LNCAP (cell line): Measurements from ENCODE around the gene LRRC66.

Experiments
- TF ChIP-seq, protein P1 (sequence below): fragments of 450-650 bp; IDR thresholded peaks from 2 replicates; pipeline ENCODE4 v1.5.1; 2017; ENCODE audit warnings: mild to moderate bottlenecking

LRRC66 gene

DNA sequence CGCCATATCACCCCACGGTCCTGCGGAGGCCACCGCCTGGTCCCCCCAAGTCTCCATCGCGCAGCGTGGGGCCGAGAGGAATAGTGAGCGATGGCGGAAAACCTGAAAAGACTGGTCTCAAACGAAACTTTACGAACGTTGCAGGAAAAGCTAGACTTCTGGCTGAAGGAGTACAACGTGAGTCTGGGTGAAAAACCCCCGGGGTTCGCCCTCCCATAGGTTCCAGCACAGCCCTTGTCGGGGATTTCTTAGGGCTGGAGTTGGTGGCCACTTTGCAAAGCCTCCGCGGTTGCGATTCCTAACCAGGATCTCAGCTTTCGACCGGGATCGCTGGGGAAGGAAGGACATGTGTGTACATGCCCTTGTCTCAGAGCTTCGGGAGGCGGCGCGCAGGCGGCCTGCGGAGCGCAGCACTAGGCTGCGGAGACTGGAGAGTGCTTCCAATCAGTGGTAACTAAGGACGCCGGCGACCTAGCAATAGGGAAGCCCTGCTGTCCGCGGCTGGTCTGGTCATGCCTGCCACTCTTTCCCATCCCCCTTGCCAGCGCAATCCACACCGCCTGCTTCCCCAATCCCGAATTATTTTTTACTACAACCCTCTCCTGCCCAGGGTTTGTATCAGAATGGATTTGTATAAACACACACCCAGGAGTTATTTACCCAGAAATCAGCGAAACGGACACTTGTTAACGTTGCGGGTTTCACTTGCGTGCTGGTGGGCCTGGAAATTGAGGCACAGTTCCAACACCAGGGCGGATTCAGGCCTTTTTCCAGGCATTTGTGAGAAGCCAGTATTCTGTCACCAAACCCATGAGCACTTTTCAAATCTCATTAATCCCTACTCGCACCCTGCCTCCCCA lies 31.7 kb upstream of the LRRC66 start:
- TF ChIP-seq, protein P1, sequence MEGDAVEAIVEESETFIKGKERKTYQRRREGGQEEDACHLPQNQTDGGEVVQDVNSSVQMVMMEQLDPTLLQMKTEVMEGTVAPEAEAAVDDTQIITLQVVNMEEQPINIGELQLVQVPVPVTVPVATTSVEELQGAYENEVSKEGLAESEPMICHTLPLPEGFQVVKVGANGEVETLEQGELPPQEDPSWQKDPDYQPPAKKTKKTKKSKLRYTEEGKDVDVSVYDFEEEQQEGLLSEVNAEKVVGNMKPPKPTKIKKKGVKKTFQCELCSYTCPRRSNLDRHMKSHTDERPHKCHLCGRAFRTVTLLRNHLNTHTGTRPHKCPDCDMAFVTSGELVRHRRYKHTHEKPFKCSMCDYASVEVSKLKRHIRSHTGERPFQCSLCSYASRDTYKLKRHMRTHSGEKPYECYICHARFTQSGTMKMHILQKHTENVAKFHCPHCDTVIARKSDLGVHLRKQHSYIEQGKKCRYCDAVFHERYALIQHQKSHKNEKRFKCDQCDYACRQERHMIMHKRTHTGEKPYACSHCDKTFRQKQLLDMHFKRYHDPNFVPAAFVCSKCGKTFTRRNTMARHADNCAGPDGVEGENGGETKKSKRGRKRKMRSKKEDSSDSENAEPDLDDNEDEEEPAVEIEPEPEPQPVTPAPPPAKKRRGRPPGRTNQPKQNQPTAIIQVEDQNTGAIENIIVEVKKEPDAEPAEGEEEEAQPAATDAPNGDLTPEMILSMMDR, result no peak

DNA sequence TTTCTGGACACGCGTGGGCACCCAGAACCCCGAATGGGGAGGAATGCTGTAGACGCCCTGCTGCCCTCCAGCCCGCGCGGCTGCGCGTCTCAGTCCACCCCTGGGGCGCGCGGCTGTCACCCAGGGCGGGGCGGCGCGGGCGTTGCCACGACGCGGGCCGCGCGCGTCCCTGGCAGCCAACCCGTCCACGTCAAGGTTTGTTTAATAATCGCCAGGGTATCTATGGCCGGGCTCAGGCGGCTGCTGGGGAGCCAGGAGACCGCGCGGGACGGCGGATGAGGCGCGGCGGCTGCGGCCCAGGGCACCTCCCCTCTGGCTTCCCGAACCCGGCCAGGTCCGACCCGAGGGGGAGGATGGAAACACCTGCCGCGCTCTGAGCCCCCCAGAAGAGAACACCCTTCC lies 31.1 kb upstream of the LRRC66 start, which contains the start of gene SPATA18:
TSS of gene SPATA18 (plus strand) at position 92 of the 402 bp plus-strand sequence. CDS start 401 bp downstream, outside the sequence.
- TF ChIP-seq, protein P1, result no peak

GRCh38 chr4:52049266-52049665 lies 29.1 kb upstream of the LRRC66 start:
- TF ChIP-seq, protein P1, result no peak

DNA sequence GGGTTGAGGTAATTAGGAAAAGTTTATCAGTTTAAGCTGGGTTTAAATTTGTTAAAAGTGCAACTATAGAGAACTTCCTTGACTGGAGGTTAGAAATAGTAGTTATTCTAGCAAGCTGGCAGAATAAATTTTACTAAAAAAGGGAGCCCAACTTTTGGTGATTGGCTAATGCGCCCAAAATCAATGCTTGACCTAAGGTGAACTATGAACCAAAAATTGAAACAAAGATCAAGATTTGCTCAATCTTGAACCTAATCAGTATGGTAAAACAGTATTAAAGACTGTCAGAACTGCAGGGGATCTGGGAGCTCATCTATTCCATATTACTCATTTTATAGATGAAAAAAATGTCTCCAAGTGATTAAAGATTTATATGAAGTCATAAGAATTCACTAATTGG lies 24.9 kb upstream of the LRRC66 start:
- TF ChIP-seq, protein P1, result no peak

- TF ChIP-seq, protein P1, result no peak
These were observed 18.1 kb upstream of the LRRC66 start, which contains the start of gene SGCB for GRCh38 chr4:52038103-52038912. Gene SGCB, minus strand, starts transcription at chr4:52038299. Its CDS starts 40 bp downstream, at chr4:52038259.

GRCh38 chr4:52037689-52038102 lies 17.5 kb upstream of the LRRC66 start:
- TF ChIP-seq, protein P1, result no peak

GRCh38 chr4:52036886-52037530 lies 16.8 kb upstream of the LRRC66 start:
- TF ChIP-seq, protein P1, result no peak
